OCI-LY3 (cell line): ENCODE results near the gene PPP6R1.

Source experiments
- H2AFZ ChIP-seq: fragments of 200-600, 300-600 bp; shearing (Covaris generic); 2 replicates; pipeline ENCODE4 v1.6.0; 2014; ENCODE audit warnings: antibody characterized with exemption, low read depth, low read length
- H3K27ac ChIP-seq: fragments of 200-600, 300-600 bp; sonication (generic); 2 replicates; pipeline ENCODE4 v1.5.1; 2014; ENCODE audit warnings: mild to moderate bottlenecking, low read length, moderate library complexity, mixed read lengths
- H3K27me3 ChIP-seq: fragments of 200-600, 300-600 bp; sonication (generic); 2 replicates; pipeline ENCODE4 v1.6.1; 2014; ENCODE audit warnings: low read depth, low read length, mixed read lengths
- H3K36me3 ChIP-seq: fragments of 200-600, 300-600 bp; sonication (generic); replicated peaks from 2 replicates; pipeline ENCODE3; 2014; ENCODE audit warnings: low read depth, low read length, mixed read lengths
- H3K4me1 ChIP-seq: fragments of 300-600, 200-600 bp; sonication (generic); 2 replicates; pipeline ENCODE4 v1.6.1; 2014; ENCODE audit warnings: low read length, mixed read lengths
- H3K4me2 ChIP-seq: fragments of 200-600, 300-600 bp; sonication (generic); 2 replicates; pipeline ENCODE4 v1.6.1; 2014; ENCODE audit warnings: low read length, mixed read lengths
- H3K4me3 ChIP-seq: fragments of 300-600, 200-600 bp; sonication (generic); 2 replicates; pipeline ENCODE4 v1.5.1; 2014; ENCODE audit warnings: antibody characterized with exemption, mild to moderate bottlenecking, low read length, moderate library complexity
- H3K79me2 ChIP-seq: fragments of 300-600, 200-600 bp; shearing (Covaris generic); 2 replicates; pipeline ENCODE4 v1.6.1; 2014; ENCODE audit warnings: mild to moderate bottlenecking, low read length, mixed read lengths
- H3K9ac ChIP-seq: fragments of 300-600, 200-600 bp; shearing (Covaris generic); 2 replicates; pipeline ENCODE4 v1.6.0; 2014; ENCODE audit warnings: mild to moderate bottlenecking, low read length, moderate library complexity
- H3K9me3 ChIP-seq: fragments of 200-600, 300-600 bp; shearing (Covaris generic); 2 replicates; pipeline ENCODE4 v1.6.1; 2014; ENCODE audit warnings: low read length, mixed read lengths; ENCODE audit not compliant: insufficient read depth
- H4K20me1 ChIP-seq: fragments of 200-600, 300-600 bp; sonication (generic); 2 replicates; pipeline ENCODE4 v1.6.1; 2016; ENCODE audit warnings: low read length, mixed read lengths; ENCODE audit not compliant: insufficient read depth
- EZH2phosphoT487 ChIP-seq: fragments of 200-600 bp; shearing (Covaris generic); IDR thresholded peaks from 2 replicates; pipeline ENCODE4 v1.6.1; 2018; ENCODE audit warnings: antibody characterized with exemption, mixed run types, low read depth
- TF ChIP-seq, protein P1 (sequence below): fragments of 200-600, 300-600 bp; sonication (generic); IDR thresholded peaks from 2 replicates; pipeline ENCODE4 v1.5.1; 2014; ENCODE audit warnings: antibody characterized with exemption, low read length, low read depth

The PPP6R1 gene

DNA sequence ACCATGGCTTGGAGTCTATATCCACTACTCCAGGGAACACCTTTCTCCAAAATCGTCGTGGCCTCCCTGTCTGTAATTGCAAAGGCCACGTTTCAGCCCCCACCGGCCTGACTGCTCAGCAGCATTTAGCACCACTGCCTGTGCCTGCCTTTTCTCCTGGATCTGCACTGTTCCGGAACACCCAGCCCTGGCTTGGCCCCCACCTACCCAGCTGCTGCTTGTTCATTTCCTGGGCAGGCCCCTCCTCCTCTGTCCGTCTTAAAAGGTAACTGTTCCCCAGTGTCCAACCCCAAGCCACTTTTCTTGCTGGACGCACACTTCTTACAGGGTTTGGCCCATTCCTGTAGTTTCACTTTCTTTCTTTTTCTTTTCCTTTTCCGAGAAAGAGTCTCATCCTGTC is 70.2 kb downstream of the PPP6R1 start:
- H3K27ac ChIP-seq, result no peak overlapping the region

DNA sequence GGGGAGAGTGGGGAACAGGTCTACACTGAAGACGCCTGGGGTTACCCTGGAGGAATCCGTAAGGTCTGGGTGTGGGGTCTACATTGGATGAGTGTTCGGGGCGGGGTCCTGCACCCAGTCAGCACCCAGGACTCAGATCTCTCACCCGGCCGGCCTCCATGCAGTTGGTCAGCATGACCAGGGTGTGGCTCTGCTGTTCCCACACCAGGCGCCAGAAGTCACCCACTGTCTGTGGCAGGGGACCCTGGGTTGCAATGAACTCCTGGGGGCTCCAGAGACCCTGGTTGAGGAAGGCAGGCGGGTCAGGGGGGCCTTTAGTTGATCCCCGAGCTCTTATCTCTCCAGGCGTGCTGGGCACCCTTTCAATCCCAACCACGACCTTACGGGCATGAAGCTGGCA is 72.7 kb downstream of the PPP6R1 start:
- Histone ChIP-seq H3K9me3 (no peaks in the 10 kb centered on the region), H3K79me2 (no peaks in the 10 kb centered on the region), H3K9ac (no peak overlapping the region), H4K20me1 (no peaks in the 10 kb centered on the region), H3K4me2 (no peak overlapping the region), H3K4me3 (no peak overlapping the region), H2AFZ (no peak overlapping the region), H3K27me3 (peaks cover 7% of the 10 kb centered on the region; the same call in 1 of the 2 replicates), H3K27ac (no peak overlapping the region), H3K36me3 (no peaks in the 10 kb centered on the region), H3K4me1 (no peaks in the 10 kb centered on the region)
- TF ChIP-seq EZH2phosphoT487, result no peak
- TF ChIP-seq, protein P1, sequence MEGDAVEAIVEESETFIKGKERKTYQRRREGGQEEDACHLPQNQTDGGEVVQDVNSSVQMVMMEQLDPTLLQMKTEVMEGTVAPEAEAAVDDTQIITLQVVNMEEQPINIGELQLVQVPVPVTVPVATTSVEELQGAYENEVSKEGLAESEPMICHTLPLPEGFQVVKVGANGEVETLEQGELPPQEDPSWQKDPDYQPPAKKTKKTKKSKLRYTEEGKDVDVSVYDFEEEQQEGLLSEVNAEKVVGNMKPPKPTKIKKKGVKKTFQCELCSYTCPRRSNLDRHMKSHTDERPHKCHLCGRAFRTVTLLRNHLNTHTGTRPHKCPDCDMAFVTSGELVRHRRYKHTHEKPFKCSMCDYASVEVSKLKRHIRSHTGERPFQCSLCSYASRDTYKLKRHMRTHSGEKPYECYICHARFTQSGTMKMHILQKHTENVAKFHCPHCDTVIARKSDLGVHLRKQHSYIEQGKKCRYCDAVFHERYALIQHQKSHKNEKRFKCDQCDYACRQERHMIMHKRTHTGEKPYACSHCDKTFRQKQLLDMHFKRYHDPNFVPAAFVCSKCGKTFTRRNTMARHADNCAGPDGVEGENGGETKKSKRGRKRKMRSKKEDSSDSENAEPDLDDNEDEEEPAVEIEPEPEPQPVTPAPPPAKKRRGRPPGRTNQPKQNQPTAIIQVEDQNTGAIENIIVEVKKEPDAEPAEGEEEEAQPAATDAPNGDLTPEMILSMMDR, result no peak

More for the DNA sequence above, 70.2 kb downstream of the PPP6R1 start:
- no peak overlapping the region for H3K4me3 ChIP-seq
- no peak overlapping the region for H3K4me2 ChIP-seq
- TF ChIP-seq, protein P1, result no peak
- no peak for TF ChIP-seq EZH2phosphoT487
- no peaks in the 10 kb centered on the region for H3K36me3 ChIP-seq
- H3K9me3 ChIP-seq, result no peaks in the 10 kb centered on the region
- H3K4me1 ChIP-seq, result no peaks in the 10 kb centered on the region
- no peaks in the 10 kb centered on the region for H4K20me1 ChIP-seq
- H2AFZ ChIP-seq, result no peak overlapping the region
- H3K79me2 ChIP-seq, result no peaks in the 10 kb centered on the region
- H3K9ac ChIP-seq, result no peak overlapping the region
- peaks cover 4% of the 10 kb centered on the region; the same call in 1 of the 2 replicates for H3K27me3 ChIP-seq

DNA sequence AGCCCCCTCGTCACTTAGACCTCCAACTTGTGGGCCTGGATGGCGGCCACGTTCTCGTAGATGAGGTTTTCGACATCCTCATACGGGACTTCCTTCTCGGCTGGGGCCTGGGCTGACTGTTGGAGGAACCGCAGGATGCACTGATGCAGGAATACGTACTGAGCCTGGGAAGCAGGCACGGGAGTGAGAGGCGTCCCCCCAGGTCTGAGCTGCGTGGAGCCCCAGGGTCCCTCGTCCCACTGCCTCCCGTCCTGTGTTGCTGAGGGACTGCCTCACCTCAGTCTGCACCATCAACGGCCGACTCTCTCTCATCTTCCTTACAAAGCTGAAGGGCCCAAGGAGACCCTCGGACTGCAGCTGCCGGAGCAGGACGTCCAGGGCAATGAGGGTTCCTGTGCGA is 77.1 kb downstream of the PPP6R1 start:
- Histone ChIP-seq H3K36me3 (no peaks in the 10 kb centered on the region), H3K27me3 (peaks cover 7% of the 10 kb centered on the region; the same call in 1 of the 2 replicates), H3K79me2 (no peaks in the 10 kb centered on the region), H4K20me1 (no peaks in the 10 kb centered on the region), H3K9ac (no peak overlapping the region), H3K4me3 (no peak overlapping the region), H2AFZ (no peak overlapping the region), H3K9me3 (no peaks in the 10 kb centered on the region), H3K4me1 (no peaks in the 10 kb centered on the region), H3K4me2 (no peak overlapping the region), H3K27ac (no peak overlapping the region)
- TF ChIP-seq EZH2phosphoT487, result no peak
- TF ChIP-seq, protein P1, result no peak
